ENCODE data around the gene GOLGA3.

- no peak for TF ChIP-seq POLR2AphosphoS5 (IDR thresholded peaks at IDR 0.05; ENCODE audit: borderline replicate concordance, low read depth, low read length)
- TF ChIP-seq EZH2 (IDR thresholded peaks at IDR 0.05), result no peak
Observed at GRCh38 chr12:132728502-132728901, 100.2 kb downstream of the GOLGA3 start.
